Astrocyte of the cerebellum (primary cell): ENCODE results near the gene MCRS1.
"Not testable (repeated sequence)": the region's sequence is repeated elsewhere in the genome, so short reads cannot be mapped to it uniquely, and the experiment has no call there.

Experiments used
- DNase-seq: peaks from one replicate; pipeline ENCODE4 v3.0.0-alpha.2; 2011; ENCODE audit warnings: low read depth
- H3K4me3 ChIP-seq: 2 replicates; pipeline ENCODE4 v1.5.1; 2011; ENCODE audit warnings: mild to moderate bottlenecking, low read depth, low read length, moderate library complexity
- CTCF ChIP-seq: IDR thresholded peaks from 2 replicates; pipeline ENCODE4 v1.5.1; 2012; ENCODE audit warnings: low read length, low read depth, moderate library complexity, mild to moderate bottlenecking; ENCODE audit errors: missing control alignments
- in situ Hi-C: cut with HindIII; loops from 2 replicates; pipeline ENCODE4 v1.10.0; 2017; ENCODE audit warnings: low sequenced_read_pairs

Gene MCRS1

GRCh38 chr12:49567611-49568441, at the start of gene MCRS1:
TSS of gene MCRS1 (minus strand) at chr12:49568142. CDS start at chr12:49566731, 1,411 bp downstream.
- in situ Hi-C loops: no loop called here
- DNase-seq: peak; percentile 83
- TF ChIP-seq CTCF: no peak
- peak within 1 kb of the TSS; percentile 99 for H3K4me3 ChIP-seq

GRCh38 chr12:49616533-49617219, 48.7 kb upstream of the MCRS1 start:
- no peak for DNase-seq
- H3K4me3 ChIP-seq: no peak overlapping the region
- TF ChIP-seq CTCF: no peak
- in situ Hi-C loops: no loop called here

- H3K4me3 ChIP-seq: no peak overlapping the region
- in situ Hi-C loops: no loop called here
- TF ChIP-seq CTCF: no peak
- no peak for DNase-seq
Measured at GRCh38 chr12:49615725-49616124, 47.8 kb upstream of the MCRS1 start.

- no peak for TF ChIP-seq CTCF
- no peak for DNase-seq
- in situ Hi-C loops: no loop called here
- no peak overlapping the region for H3K4me3 ChIP-seq
Measured at GRCh38 chr12:49612210-49612609, 44.3 kb upstream of the MCRS1 start.

GRCh38 chr12:49610785-49611184, 42.8 kb upstream of the MCRS1 start:
- H3K4me3 ChIP-seq, DNase-seq, in situ Hi-C loops: not testable (repeated sequence)

GRCh38 chr12:49609875-49610154, 41.9 kb upstream of the MCRS1 start:
- in situ Hi-C loops: no loop called here
- DNase-seq: no peak
- no peak overlapping the region for H3K4me3 ChIP-seq
- TF ChIP-seq CTCF: peak; percentile 15
